Measurements from ENCODE around the gene STON2. TPM values are rescaled to one million over a fixed set of nuclear protein-coding genes. Genes with fewer than 3 reads are reported as not detected.
A peak's percentile ranks its signal among the peaks of the same experiment; 100 is the strongest.

Gene STON2
- total RNA-seq, 1 donor from 2014 or later: not detected

DNA sequence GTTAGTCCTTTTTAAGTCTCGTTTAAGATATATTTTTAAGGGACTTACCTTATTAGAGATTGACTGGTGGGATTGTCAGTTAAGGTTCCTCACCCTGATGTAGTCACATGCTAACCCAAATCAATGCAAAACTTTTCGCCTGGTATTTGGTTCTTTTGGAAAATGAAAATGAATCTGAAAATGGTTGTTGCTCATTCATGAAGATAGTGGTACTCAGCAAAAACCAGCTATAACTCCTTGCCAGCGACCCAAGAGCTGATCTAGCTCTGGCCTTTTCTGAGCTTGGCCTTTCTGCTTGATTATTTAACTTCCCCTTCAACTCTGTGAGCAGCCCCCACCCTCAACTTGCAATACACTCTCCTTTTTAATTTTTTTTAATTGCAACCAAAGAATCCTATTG lies 94.4 kb downstream of the STON2 start:
- H3K9me3 Mint-ChIP-seq: no peaks in the 10 kb centered on the region
- no peaks in the 10 kb centered on the region for H3K4me1 Mint-ChIP-seq
- ChIA-PET POLR2A (no interaction called here), CTCF (no interaction called here)
- TF ChIP-seq, protein P1, sequence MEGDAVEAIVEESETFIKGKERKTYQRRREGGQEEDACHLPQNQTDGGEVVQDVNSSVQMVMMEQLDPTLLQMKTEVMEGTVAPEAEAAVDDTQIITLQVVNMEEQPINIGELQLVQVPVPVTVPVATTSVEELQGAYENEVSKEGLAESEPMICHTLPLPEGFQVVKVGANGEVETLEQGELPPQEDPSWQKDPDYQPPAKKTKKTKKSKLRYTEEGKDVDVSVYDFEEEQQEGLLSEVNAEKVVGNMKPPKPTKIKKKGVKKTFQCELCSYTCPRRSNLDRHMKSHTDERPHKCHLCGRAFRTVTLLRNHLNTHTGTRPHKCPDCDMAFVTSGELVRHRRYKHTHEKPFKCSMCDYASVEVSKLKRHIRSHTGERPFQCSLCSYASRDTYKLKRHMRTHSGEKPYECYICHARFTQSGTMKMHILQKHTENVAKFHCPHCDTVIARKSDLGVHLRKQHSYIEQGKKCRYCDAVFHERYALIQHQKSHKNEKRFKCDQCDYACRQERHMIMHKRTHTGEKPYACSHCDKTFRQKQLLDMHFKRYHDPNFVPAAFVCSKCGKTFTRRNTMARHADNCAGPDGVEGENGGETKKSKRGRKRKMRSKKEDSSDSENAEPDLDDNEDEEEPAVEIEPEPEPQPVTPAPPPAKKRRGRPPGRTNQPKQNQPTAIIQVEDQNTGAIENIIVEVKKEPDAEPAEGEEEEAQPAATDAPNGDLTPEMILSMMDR (IDR thresholded peaks at IDR 0.05): no peak
- intact Hi-C loops (cut with micrococcal nuclease): no loop called here
- H3K27me3 Mint-ChIP-seq: peaks cover 2% of the 10 kb centered on the region
- H3K36me3 Mint-ChIP-seq (ENCODE audit: low read depth): no peaks in the 10 kb centered on the region
- H3K4me3 Mint-ChIP-seq: no peak overlapping the region
- no peak overlapping the region for H3K27ac Mint-ChIP-seq
- no peak for DNase-seq
- no peak for ATAC-seq (ENCODE audit: low read depth)

DNA sequence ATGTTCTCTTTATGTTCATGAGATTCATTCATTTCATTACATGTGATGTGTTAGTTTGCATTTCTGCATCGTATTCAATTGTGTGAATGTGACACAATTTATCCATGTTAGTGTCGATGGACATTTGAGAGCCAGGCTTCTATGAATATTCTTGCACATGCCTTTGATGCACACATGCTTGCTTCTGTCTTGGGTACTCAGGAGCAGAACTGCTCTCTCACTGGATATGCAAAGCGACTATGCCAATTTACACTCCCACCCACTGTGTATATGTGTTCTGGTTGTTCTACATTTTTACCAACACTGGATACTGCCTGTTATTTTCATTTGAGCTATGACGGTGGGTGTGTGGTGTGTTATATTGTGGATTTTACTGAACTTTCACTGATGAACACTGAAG lies 95.1 kb downstream of the STON2 start:
- Mint-ChIP-seq H3K4me3 (no peak overlapping the region), H3K4me1 (no peaks in the 10 kb centered on the region), H3K36me3 (ENCODE audit: low read depth) (no peaks in the 10 kb centered on the region), H3K27ac (no peak overlapping the region), H3K9me3 (no peaks in the 10 kb centered on the region), H3K27me3 (no peaks in the 10 kb centered on the region)
- TF ChIP-seq, protein P1 (IDR thresholded peaks at IDR 0.05): no peak
- ATAC-seq (ENCODE audit: low read depth) (no peak), DNase-seq (no peak)
- POLR2A ChIA-PET: no interaction called here
- intact Hi-C loops (cut with micrococcal nuclease): no loop called here
- CTCF ChIA-PET: no interaction called here

DNA sequence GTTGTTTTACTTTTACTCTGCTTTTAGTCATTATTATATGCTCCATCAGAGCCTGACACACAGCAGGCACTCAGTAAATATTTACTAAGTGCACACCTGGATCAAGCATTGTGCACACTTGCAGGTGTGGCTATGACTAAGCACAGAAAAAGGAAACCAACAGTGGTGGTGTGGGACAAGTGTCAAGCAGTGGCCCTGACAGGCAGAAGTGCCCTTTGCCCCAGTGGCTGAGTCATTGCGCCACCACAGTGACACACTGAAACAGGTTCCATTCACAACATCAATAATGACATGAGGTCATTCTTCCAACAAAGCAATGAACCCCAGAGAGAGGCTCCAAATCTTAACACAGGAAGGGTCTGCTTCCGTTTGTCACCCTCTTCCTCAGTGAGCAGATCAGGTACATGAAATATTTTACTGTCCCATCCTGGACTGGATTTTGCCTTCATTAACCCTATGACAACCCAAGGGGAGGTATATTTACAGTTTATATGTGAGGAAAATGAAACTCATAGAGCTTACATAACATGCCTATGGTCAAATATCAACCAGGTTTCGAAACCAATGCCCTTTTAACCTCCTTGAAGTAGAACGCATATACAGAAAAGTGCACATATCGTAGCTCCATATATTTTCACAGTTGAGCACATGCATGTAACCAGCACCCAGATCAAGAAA lies 96.7 kb downstream of the STON2 start:
- ATAC-seq (ENCODE audit: low read depth) (peak; percentile 28), DNase-seq (no peak)
- TF ChIP-seq, protein P1 (IDR thresholded peaks at IDR 0.05): no peak
- no peak overlapping the region for H3K4me3 Mint-ChIP-seq
- H3K27me3 Mint-ChIP-seq: no peaks in the 10 kb centered on the region
- no peaks in the 10 kb centered on the region for H3K9me3 Mint-ChIP-seq
- H3K36me3 Mint-ChIP-seq (ENCODE audit: low read depth): no peaks in the 10 kb centered on the region
- H3K4me1 Mint-ChIP-seq: no peaks in the 10 kb centered on the region
- ChIA-PET POLR2A (no interaction called here), CTCF (no interaction called here)
- no peak overlapping the region for H3K27ac Mint-ChIP-seq
- intact Hi-C loops (cut with micrococcal nuclease): no loop called here

GRCh38 chr14:81302638-81303037 lies 97.5 kb downstream of the STON2 start:
- Mint-ChIP-seq H3K27ac (no peak overlapping the region), H3K36me3 (ENCODE audit: low read depth) (no peaks in the 10 kb centered on the region), H3K4me1 (no peaks in the 10 kb centered on the region), H3K4me3 (no peak overlapping the region), H3K27me3 (no peaks in the 10 kb centered on the region), H3K9me3 (no peaks in the 10 kb centered on the region)
- ChIA-PET CTCF (no interaction called here), POLR2A (no interaction called here)
- intact Hi-C loops (cut with micrococcal nuclease): no loop called here
- TF ChIP-seq, protein P1 (IDR thresholded peaks at IDR 0.05): no peak
- ATAC-seq (ENCODE audit: low read depth) (no peak), DNase-seq (no peak)

DNA sequence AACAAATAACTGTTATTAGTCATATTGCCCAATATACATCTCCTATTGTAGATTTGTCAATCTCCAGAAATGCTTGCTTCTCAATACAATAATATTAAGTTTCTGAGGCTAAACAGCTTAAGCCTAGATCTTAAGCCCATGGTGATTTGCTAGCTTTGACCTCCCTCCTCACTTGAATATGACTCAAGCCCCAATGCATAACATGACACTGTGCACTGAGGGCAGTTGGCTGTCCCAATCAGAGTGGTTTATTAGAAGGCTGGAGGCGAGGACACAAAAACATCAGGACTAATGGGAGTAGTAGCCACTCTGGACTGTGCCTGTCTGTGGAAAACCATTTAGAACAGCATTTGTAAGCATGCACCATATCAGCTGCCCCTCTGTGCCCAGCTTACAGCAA lies 98.3 kb downstream of the STON2 start:
- intact Hi-C loops (cut with micrococcal nuclease): no loop called here
- ChIA-PET POLR2A (no interaction called here), CTCF (no interaction called here)
- Mint-ChIP-seq H3K9me3 (no peaks in the 10 kb centered on the region), H3K36me3 (ENCODE audit: low read depth) (no peaks in the 10 kb centered on the region), H3K27ac (no peak overlapping the region), H3K27me3 (no peaks in the 10 kb centered on the region), H3K4me1 (no peaks in the 10 kb centered on the region), H3K4me3 (no peak overlapping the region)
- TF ChIP-seq, protein P1 (IDR thresholded peaks at IDR 0.05): no peak
- no peak for ATAC-seq (ENCODE audit: low read depth)
- DNase-seq: no peak

Measured in activated B cell treated with CpG ODN at 0.5 μM for 24 hours (primary cell).